Endothelial cell of umbilical vein (primary cell): ENCODE results near the gene SPPL2B. TPM values are rescaled to one million over a fixed set of nuclear protein-coding genes. Genes with fewer than 3 reads are reported as not detected.

Source experiments
- BruUV-seq: library from RNA; stranded (reverse); fragments of 400-500 nt; replicated peaks from 2 replicates; lab custom pipeline; 2021; lab: Mats Ljungman, UMichigan
- CTCF ChIA-PET: fragments of 300-600, 350-600 bp; sonication (Branson Sonifier 250); formaldehyde crosslinking; loops from one replicate; lab custom pipeline; 2021; ENCODE audit warnings: antibody characterized with exemption, inconsistent platforms; lab: Charles Lee
- POLR2A ChIA-PET: fragments of 300-600, 350-600 bp; sonication (Branson Sonifier 250); formaldehyde crosslinking; loops from one replicate; lab custom pipeline; 2021; ENCODE audit warnings: antibody characterized with exemption, inconsistent platforms; lab: Charles Lee
- DNase-seq: peaks from one replicate; pipeline ENCODE4 v3.0.0-alpha.2; 2011; ENCODE audit warnings: low read depth, low spot score
- FAIRE-seq: peaks from 2 replicates; lab custom pipeline; 2011; peaks lifted over from hg19 to GRCh38; lab: Jason Lieb, UNC
- H2AFZ ChIP-seq: 2 replicates; pipeline ENCODE4 v1.6.0; 2012; ENCODE audit warnings: low read depth, low read length, control low read depth, inconsistent platforms
- H3K27ac ChIP-seq: 2 replicates; pipeline ENCODE4 v1.5.1; 2011; ENCODE audit warnings: low read depth, mild to moderate bottlenecking, control low read depth, low read length, moderate library complexity; ENCODE audit not compliant: insufficient read depth
- H3K27me3 ChIP-seq, 2 experiments: 2 replicates each; pipeline versions ENCODE4 v1.6.0 to v1.6.1; 2011; ENCODE audit warnings: low read length in 2 of 2, mixed read lengths in 1 of 2; ENCODE audit not compliant: control insufficient read depth in 2 of 2, insufficient read depth in 2 of 2
- H3K36me3 ChIP-seq, 2 experiments: 2 replicates in 1 of 2; 3 replicates in 1 of 2; pipeline ENCODE4 v1.5.1; 2011; ENCODE audit warnings: low read length in 2 of 2, mild to moderate bottlenecking in 1 of 2, moderate library complexity in 1 of 2; ENCODE audit not compliant: control insufficient read depth in 2 of 2, insufficient read depth in 2 of 2; ENCODE audit errors: extremely low read depth in 1 of 2
- H3K4me1 ChIP-seq: 3 replicates; pipeline ENCODE4 v1.5.1; 2011; ENCODE audit warnings: mild to moderate bottlenecking, low read length; ENCODE audit not compliant: control insufficient read depth, insufficient read depth; ENCODE audit errors: extremely low read depth
- H3K4me2 ChIP-seq: 2 replicates; pipeline ENCODE4 v1.6.1; 2011; ENCODE audit warnings: low read length, control low read depth, mixed read lengths; ENCODE audit not compliant: insufficient read depth
- H3K4me3 ChIP-seq, 3 experiments: fragments of 200-600 bp in 1 of 3; sonication (generic), shearing (Covaris generic) in 1 of 3; replicated peaks in 1 of 3; 2 replicates each; pipeline ENCODE4 v1.5.1; 2011 to 2016; ENCODE audit warnings: control low read depth in 3 of 3, low read length in 3 of 3, mild to moderate bottlenecking in 2 of 3, inconsistent platforms in 1 of 3, low read depth in 1 of 3, moderate library complexity in 1 of 3; ENCODE audit not compliant: insufficient read depth in 1 of 3
- H3K79me2 ChIP-seq: 2 replicates; pipeline ENCODE4 v1.6.0; 2012; ENCODE audit warnings: low read length, inconsistent platforms; ENCODE audit not compliant: control insufficient read depth, insufficient read depth
- H3K9ac ChIP-seq: replicated peaks from 2 replicates; pipeline ENCODE3; 2011; ENCODE audit warnings: low read length, control low read depth; ENCODE audit not compliant: insufficient read depth; ENCODE audit errors: extremely low read depth
- H3K9me1 ChIP-seq: replicated peaks from 3 replicates; pipeline ENCODE4 v1.6.0; 2011; ENCODE audit warnings: mild to moderate bottlenecking, low read length; ENCODE audit not compliant: control insufficient read depth, insufficient read depth; ENCODE audit errors: extremely low read depth
- H3K9me3 ChIP-seq: replicated peaks from 2 replicates; pipeline ENCODE4 v1.5.1; 2012; ENCODE audit warnings: low read length, inconsistent platforms; ENCODE audit not compliant: control insufficient read depth, insufficient read depth
- H4K20me1 ChIP-seq: replicated peaks from 2 replicates; pipeline ENCODE3; 2011; ENCODE audit warnings: mild to moderate bottlenecking, low read length; ENCODE audit not compliant: control insufficient read depth, insufficient read depth; ENCODE audit errors: extremely low read depth
- EZH2 ChIP-seq: IDR thresholded peaks from 2 replicates; pipeline ENCODE4 v1.6.1; 2012; ENCODE audit warnings: borderline replicate concordance, low read depth, mild to moderate bottlenecking, moderate library complexity, low read length, inconsistent platforms; ENCODE audit not compliant: severe bottlenecking
- FOS ChIP-seq: IDR thresholded peaks from 2 replicates; pipeline ENCODE4 v1.6.1; 2011; ENCODE audit warnings: mild to moderate bottlenecking, low read length, moderate library complexity, borderline replicate concordance; ENCODE audit not compliant: insufficient read depth
- GATA2 ChIP-seq: IDR thresholded peaks from 2 replicates; pipeline ENCODE4 v1.7.0; 2011; ENCODE audit warnings: low read depth, mild to moderate bottlenecking, moderate library complexity, mixed read lengths, low read length; ENCODE audit not compliant: insufficient read length, insufficient read depth
- JUN ChIP-seq: IDR thresholded peaks from 2 replicates; pipeline ENCODE4 v1.6.1; 2011; ENCODE audit warnings: borderline replicate concordance, low read depth; ENCODE audit not compliant: insufficient read length, insufficient read depth
- MYC ChIP-seq: IDR thresholded peaks from one replicate; pipeline ENCODE4 v1.6.1; 2011; ENCODE audit warnings: mild to moderate bottlenecking, low read depth, low read length
- POLR2A ChIP-seq: IDR thresholded peaks from 2 replicates; pipeline ENCODE4 v1.6.1; 2012; ENCODE audit warnings: low read depth, mild to moderate bottlenecking, control low read depth, low read length
- POLR2AphosphoS5 ChIP-seq: IDR thresholded peaks from 2 replicates; pipeline ENCODE4 v1.6.1; 2012; ENCODE audit warnings: low read depth, mild to moderate bottlenecking, control low read depth, low read length, moderate library complexity; ENCODE audit not compliant: insufficient read depth
- dilution Hi-C: fragments of 300-500 bp; cut with MboI; formaldehyde crosslinking; loops from one replicate; pipeline ENCODE4 v1.15.0; 2019; ENCODE audit warnings: low sequenced_read_pairs; ENCODE audit not compliant: extremely low pct_ligation_motif_present
- intact Hi-C: fragments of 100-400 bp; cut with micrococcal nuclease; formaldehyde crosslinking; loops from one replicate; pipeline ENCODE4 v1.10.0; 2022
- polyA plus RNA-seq, 4 experiments: library from polyadenylated mRNA; depleted of rRNA in 3 of 4; stranded (reverse) in 3 of 4; unstranded in 1 of 4; fragments of >200 nt; gene quantifications; 2 replicates each; pipeline versions ENCODE4 v1.2.1 to v1.2.3, GENCODE V29; 2011 to 2012; ENCODE audit warnings: missing spikeins in 1 of 4
- total RNA-seq: library from RNA; stranded (reverse); gene quantifications from 2 replicates; pipeline ENCODE4 v1.2.3, GENCODE V29; 2021
- TF ChIP-seq, protein P1 (sequence below), 2 donors: IDR thresholded peaks; 1 replicate in 1 of 2; 2 replicates in 1 of 2; pipeline ENCODE4 v1.5.1; 2011; ENCODE audit warnings: low read length in 2 of 2, mild to moderate bottlenecking in 2 of 2, moderate library complexity in 2 of 2, control low read depth in 1 of 2, inconsistent platforms in 1 of 2, low read depth in 1 of 2; ENCODE audit not compliant: insufficient read depth in 1 of 2; ENCODE audit errors: extremely low read depth in 1 of 2
- TF ChIP-seq, protein P2 (sequence below): IDR thresholded peaks from 2 replicates; pipeline ENCODE4 v1.6.1; 2011; ENCODE audit not compliant: insufficient read depth, insufficient read length

SPPL2B gene
- total and polyA plus RNA-seq, 2 donors (not counting 3 experiments of a cell fraction or from before 2014, with no cell fraction given), result 60.7 to 62.7 TPM

DNA sequence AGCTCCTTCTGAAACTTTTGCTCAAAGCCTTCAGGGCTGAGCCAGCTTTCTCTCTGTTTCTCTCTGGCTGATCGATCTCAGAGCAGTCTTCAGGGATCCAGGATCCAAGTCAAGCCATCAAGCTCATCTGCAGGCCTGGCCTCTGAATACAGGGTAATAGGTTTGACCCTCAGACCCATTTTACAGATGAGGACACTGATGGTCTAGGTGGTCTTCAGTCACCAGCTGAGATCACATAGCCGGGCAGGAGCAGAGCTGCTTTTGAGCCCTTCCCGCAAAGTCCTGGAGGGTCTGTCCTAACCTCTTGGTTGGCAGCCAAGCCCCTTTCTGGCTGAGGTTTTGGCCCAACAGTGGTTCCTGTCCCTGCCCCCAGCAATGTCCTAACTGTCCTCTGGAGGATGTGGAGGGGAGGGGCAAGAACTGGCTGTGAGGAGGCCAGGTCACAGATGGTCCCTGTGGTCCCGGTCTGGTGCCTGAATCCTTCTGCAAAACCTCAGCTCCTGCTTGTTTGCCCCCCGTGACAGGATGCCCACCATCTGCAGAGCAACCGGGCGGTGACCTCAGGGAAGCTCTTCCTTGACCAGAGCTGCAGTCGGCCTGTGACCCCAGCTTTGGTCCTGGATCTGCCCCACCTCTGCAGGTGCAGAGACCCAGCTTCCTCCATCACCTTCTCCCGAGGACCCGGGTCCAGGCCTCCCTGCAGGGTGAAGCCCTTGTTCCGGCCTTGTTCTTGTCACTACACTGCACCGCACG lies 40.7 kb upstream of the SPPL2B start:
- BruUV-seq, result no TSS peak

More for the DNA sequence above, 40.7 kb upstream of the SPPL2B start:
- no peaks in the 10 kb centered on the region for H4K20me1 ChIP-seq
- H3K27ac ChIP-seq, result no peak overlapping the region
- no peak overlapping the region for H3K9ac ChIP-seq
- H3K9me3 ChIP-seq, result no peaks in the 10 kb centered on the region
- intact Hi-C loops (loop anchor here (5.0 kb wide), 1 partner anchor 40 kb away; the partner anchor contains the start of genes LSM7 and SPPL2B), dilution Hi-C loops (no loop called here)
- peaks cover 5% of the 10 kb centered on the region for H3K4me1 ChIP-seq
- no peak for TF ChIP-seq FOS
- no peak for TF ChIP-seq MYC
- no peak for TF ChIP-seq JUN
- TF ChIP-seq, protein P1, sequence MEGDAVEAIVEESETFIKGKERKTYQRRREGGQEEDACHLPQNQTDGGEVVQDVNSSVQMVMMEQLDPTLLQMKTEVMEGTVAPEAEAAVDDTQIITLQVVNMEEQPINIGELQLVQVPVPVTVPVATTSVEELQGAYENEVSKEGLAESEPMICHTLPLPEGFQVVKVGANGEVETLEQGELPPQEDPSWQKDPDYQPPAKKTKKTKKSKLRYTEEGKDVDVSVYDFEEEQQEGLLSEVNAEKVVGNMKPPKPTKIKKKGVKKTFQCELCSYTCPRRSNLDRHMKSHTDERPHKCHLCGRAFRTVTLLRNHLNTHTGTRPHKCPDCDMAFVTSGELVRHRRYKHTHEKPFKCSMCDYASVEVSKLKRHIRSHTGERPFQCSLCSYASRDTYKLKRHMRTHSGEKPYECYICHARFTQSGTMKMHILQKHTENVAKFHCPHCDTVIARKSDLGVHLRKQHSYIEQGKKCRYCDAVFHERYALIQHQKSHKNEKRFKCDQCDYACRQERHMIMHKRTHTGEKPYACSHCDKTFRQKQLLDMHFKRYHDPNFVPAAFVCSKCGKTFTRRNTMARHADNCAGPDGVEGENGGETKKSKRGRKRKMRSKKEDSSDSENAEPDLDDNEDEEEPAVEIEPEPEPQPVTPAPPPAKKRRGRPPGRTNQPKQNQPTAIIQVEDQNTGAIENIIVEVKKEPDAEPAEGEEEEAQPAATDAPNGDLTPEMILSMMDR (IDR thresholded peaks at IDR 0.05; ENCODE audit: extremely low read depth in 1 of 2, insufficient read depth in 1 of 2, low read depth in 1 of 2, low read length in 2 of 2), result no peak
- TF ChIP-seq EZH2, result no peak
- TF ChIP-seq, protein P2, sequence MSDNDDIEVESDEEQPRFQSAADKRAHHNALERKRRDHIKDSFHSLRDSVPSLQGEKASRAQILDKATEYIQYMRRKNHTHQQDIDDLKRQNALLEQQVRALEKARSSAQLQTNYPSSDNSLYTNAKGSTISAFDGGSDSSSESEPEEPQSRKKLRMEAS, result no peak
- TF ChIP-seq POLR2AphosphoS5, result no peak
- no peak for TF ChIP-seq POLR2A
- no peak for TF ChIP-seq GATA2
- no peaks in the 10 kb centered on the region for H3K9me1 ChIP-seq
- no peak overlapping the region for H2AFZ ChIP-seq
- POLR2A ChIA-PET, result no interaction called here
- no peaks in the 10 kb centered on the region for H3K79me2 ChIP-seq
- CTCF ChIA-PET, result interaction anchor here (1.5 to 2.9 kb wide), 4 partner anchors 9 to 28 kb away, joined by 3 to 14 read pairs (median 6); no protein-coding TSS in a partner anchor
- H3K27me3 ChIP-seq, result peaks cover 35 to 37% of the 10 kb centered on the region in 2 experiments
- no peaks in the 10 kb centered on the region for H3K36me3 ChIP-seq
- FAIRE-seq (no peak), DNase-seq (no peak)
- H3K4me3 ChIP-seq, result no peak overlapping the region
- no peak overlapping the region for H3K4me2 ChIP-seq
